ENCODE results near the gene AHR.

GRCh38 chr7:17313194-17313593, 14.7 kb downstream of the AHR start:
- TF ChIP-seq TAF1 (IDR thresholded peaks at IDR 0.05; ENCODE audit: low read depth, low read length) (no peak), POLR2A (IDR thresholded peaks at IDR 0.05; ENCODE audit: low read depth, low read length) (no peak)
